OCI-LY7 (cell line): ENCODE results near the gene ZNF708. TPM values are rescaled to one million over a fixed set of nuclear protein-coding genes. Genes with fewer than 3 reads are reported as not detected.

ENCODE experiments used
- BruUV-seq: library from RNA; stranded (reverse); fragments of 400-500 nt; replicated peaks from 2 replicates; lab custom pipeline; 2021; lab: Mats Ljungman, UMichigan
- CTCF ChIA-PET: fragments of 300-600 bp; sonication (Branson Sonifier 250); formaldehyde crosslinking; loops from one replicate; lab custom pipeline; 2022; ENCODE audit warnings: antibody characterized with exemption; ENCODE audit not compliant: unreplicated experiment; lab: Charles Lee
- POLR2A ChIA-PET: fragments of 300-600 bp; sonication (Branson Sonifier 250); formaldehyde crosslinking; loops from one replicate; lab custom pipeline; 2022; ENCODE audit warnings: antibody characterized with exemption; lab: Charles Lee
- DNase-seq: peaks from one replicate; pipeline ENCODE4 v3.0.0-alpha.2; 2015; ENCODE audit warnings: low spot score
- H2AFZ ChIP-seq: fragments of 200-600 bp; sonication (generic), shearing (Covaris generic); 2 replicates; pipeline ENCODE4 v1.6.1; 2014; ENCODE audit warnings: mild to moderate bottlenecking, antibody characterized with exemption, low read length, moderate library complexity
- H3K27ac ChIP-seq: fragments of 200-600 bp; sonication (generic); 2 replicates; pipeline ENCODE4 v1.5.1; 2014; ENCODE audit warnings: mixed run types, low read depth, mild to moderate bottlenecking, moderate library complexity, low read length, inconsistent platforms; ENCODE audit not compliant: poor library complexity, severe bottlenecking
- H3K36me3 ChIP-seq: fragments of 200-600 bp; sonication (generic); 2 replicates; pipeline ENCODE4 v1.6.1; 2014; ENCODE audit warnings: mild to moderate bottlenecking, antibody characterized with exemption, low read length, moderate library complexity, mixed read lengths; ENCODE audit not compliant: insufficient read depth
- H3K4me1 ChIP-seq: fragments of 200-600 bp; sonication (generic); 2 replicates; pipeline ENCODE4 v1.5.1; 2014; ENCODE audit warnings: mild to moderate bottlenecking, low read length; ENCODE audit not compliant: insufficient read depth, poor library complexity, severe bottlenecking
- H3K4me2 ChIP-seq: fragments of 200-600 bp; sonication (generic); 2 replicates; pipeline ENCODE4 v1.6.1; 2014; ENCODE audit warnings: mild to moderate bottlenecking, low read length
- H3K4me3 ChIP-seq: fragments of 200-600 bp; sonication (generic); 2 replicates; pipeline ENCODE4 v1.5.1; 2014; ENCODE audit warnings: mild to moderate bottlenecking, low read depth, low read length; ENCODE audit not compliant: poor library complexity, severe bottlenecking
- H3K79me2 ChIP-seq: fragments of 200-600 bp; sonication (generic); 2 replicates; pipeline ENCODE4 v1.6.1; 2016; ENCODE audit warnings: low read depth, mild to moderate bottlenecking, low read length, moderate library complexity, mixed read lengths; ENCODE audit not compliant: insufficient read depth
- H3K9me2 ChIP-seq: fragments of 200-600 bp; sonication (generic); 2 replicates; pipeline ENCODE4 v1.6.1; 2016; ENCODE audit warnings: mild to moderate bottlenecking, low read length, mixed read lengths; ENCODE audit not compliant: insufficient read depth
- H3K9me3 ChIP-seq: fragments of 200-600 bp; sonication (generic); 2 replicates; pipeline ENCODE4 v1.6.1; 2014; ENCODE audit warnings: mild to moderate bottlenecking, mixed run types, low read length, mixed read lengths
- H4K20me1 ChIP-seq: fragments of 200-600 bp; sonication (generic); 2 replicates; pipeline ENCODE4 v1.6.1; 2014; ENCODE audit warnings: mild to moderate bottlenecking, antibody characterized with exemption, low read length, moderate library complexity, mixed read lengths; ENCODE audit not compliant: insufficient read depth
- EZH2phosphoT487 ChIP-seq: fragments of 200-600 bp; sonication (generic); IDR thresholded peaks from 2 replicates; pipeline ENCODE4 v1.6.1; 2018; ENCODE audit warnings: low read depth, borderline replicate concordance, mild to moderate bottlenecking, mixed run types, antibody characterized with exemption, low read length, moderate library complexity, mixed read lengths
- intact Hi-C: fragments of 100-400 bp; cut with micrococcal nuclease; formaldehyde crosslinking; loops from one replicate; pipeline ENCODE4 v1.10.0; 2022; ENCODE audit not compliant: unreplicated experiment
- total RNA-seq, 2 experiments: library from RNA; depleted of rRNA in 1 of 2; stranded (reverse); fragments of >200 nt in 1 of 2; shearing (Covaris generic) in 1 of 2; gene quantifications; 2 replicates each; pipeline ENCODE4 v1.2.3, GENCODE V29; 2014 to 2022
- TF ChIP-seq, protein P1 (sequence below): fragments of 200-600 bp; sonication (generic); conservative IDR thresholded peaks from 2 replicates; pipeline ENCODE4 v1.5.1; 2014; ENCODE audit warnings: mild to moderate bottlenecking, antibody characterized with exemption, low read length, moderate library complexity, mixed read lengths

The ZNF708 gene
- total RNA-seq, 2 experiments from 2014 or later: 19.3 to 26.5 TPM

DNA sequence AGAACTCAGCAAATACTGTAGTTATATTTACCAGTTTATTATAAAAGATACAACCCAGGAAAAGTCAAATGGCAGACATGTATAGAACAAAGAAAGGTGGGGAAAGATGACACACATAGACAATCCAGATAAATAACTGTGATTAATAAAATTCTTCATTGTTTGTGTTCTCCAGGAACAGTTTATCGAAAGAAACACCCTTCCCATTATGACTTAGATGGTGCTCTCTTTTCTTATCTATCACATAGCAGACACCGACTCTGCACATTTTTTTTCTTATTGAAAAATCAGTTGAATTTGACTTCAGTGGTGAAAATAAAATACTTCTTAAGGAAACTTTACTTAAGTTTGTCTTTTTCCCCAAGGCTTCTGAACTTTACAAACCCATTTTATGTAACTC is 6.2 kb downstream of the ZNF708 start:
- TF ChIP-seq, protein P1, sequence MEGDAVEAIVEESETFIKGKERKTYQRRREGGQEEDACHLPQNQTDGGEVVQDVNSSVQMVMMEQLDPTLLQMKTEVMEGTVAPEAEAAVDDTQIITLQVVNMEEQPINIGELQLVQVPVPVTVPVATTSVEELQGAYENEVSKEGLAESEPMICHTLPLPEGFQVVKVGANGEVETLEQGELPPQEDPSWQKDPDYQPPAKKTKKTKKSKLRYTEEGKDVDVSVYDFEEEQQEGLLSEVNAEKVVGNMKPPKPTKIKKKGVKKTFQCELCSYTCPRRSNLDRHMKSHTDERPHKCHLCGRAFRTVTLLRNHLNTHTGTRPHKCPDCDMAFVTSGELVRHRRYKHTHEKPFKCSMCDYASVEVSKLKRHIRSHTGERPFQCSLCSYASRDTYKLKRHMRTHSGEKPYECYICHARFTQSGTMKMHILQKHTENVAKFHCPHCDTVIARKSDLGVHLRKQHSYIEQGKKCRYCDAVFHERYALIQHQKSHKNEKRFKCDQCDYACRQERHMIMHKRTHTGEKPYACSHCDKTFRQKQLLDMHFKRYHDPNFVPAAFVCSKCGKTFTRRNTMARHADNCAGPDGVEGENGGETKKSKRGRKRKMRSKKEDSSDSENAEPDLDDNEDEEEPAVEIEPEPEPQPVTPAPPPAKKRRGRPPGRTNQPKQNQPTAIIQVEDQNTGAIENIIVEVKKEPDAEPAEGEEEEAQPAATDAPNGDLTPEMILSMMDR: no peak
- no peak for TF ChIP-seq EZH2phosphoT487

DNA sequence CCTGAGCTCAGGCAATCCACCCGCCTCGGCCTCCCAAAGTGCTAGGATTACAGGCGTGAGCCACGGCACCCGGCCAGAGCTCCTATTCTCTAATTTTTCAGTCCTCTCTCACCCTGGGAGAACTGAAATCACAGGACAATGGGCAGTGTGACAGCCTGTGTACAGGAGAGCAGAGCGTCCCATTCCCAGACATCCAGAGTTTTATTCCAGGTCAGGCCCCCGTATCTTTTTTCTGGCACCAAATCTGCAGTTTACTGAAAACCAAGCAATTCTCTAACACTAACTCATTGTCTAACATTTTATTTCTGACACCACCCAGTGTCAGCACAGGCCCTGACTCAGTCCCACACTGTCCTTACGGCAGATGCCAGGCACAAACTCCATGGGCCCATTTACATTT is 6.7 kb downstream of the ZNF708 start:
- intact Hi-C loops: loop anchor here (10.0 kb wide), 1 partner anchor 548 kb away; the partner anchor contains the start of gene ZNF66
- ChIA-PET CTCF (interaction anchor here (0.6 kb wide), 1 partner anchor 754 kb away, joined by 3 read pairs; no protein-coding TSS in a partner anchor), POLR2A (interaction anchor here (0.6 to 0.9 kb wide), 3 partner anchors 9 to 85 kb away, joined by 3 to 5 read pairs (median 3); no protein-coding TSS in a partner anchor)
- Histone ChIP-seq H3K9me2 (no peaks in the 10 kb centered on the region), H3K79me2 (peaks cover 85% of the 10 kb centered on the region), H2AFZ (no peak overlapping the region), H3K4me2 (no peak overlapping the region), H3K4me3 (no peak overlapping the region), H3K36me3 (peaks cover 79% of the 10 kb centered on the region), H3K4me1 (peaks cover under 1% of the 10 kb centered on the region), H3K9me3 (peaks cover 29% of the 10 kb centered on the region; the same call in 1 of the 2 replicates), H3K27ac (no peak overlapping the region), H4K20me1 (no peaks in the 10 kb centered on the region)
- BruUV-seq: no TSS peak
- TF ChIP-seq EZH2phosphoT487: no peak
- TF ChIP-seq, protein P1: no peak
- no peak for DNase-seq

More for the DNA sequence above, 6.2 kb downstream of the ZNF708 start:
- Histone ChIP-seq H3K4me1 (peaks cover 6% of the 10 kb centered on the region), H3K4me3 (no peak overlapping the region), H3K27ac (no peak overlapping the region), H3K9me3 (peaks cover 29% of the 10 kb centered on the region; the same call in 1 of the 2 replicates), H3K36me3 (peaks cover 75% of the 10 kb centered on the region), H4K20me1 (no peaks in the 10 kb centered on the region), H3K9me2 (no peaks in the 10 kb centered on the region), H3K4me2 (no peak overlapping the region), H2AFZ (no peak overlapping the region), H3K79me2 (peaks cover 85% of the 10 kb centered on the region)
- intact Hi-C loops: loop anchor here (10.0 kb wide), 1 partner anchor 548 kb away; the partner anchor contains the start of gene ZNF66
- ChIA-PET POLR2A (interaction anchor here (0.6 to 0.9 kb wide), 2 partner anchors 15 to 85 kb away, joined by 3 read pairs; no protein-coding TSS in a partner anchor), CTCF (interaction anchor here (0.6 kb wide), 1 partner anchor 754 kb away, joined by 3 read pairs; no protein-coding TSS in a partner anchor)
- BruUV-seq: no TSS peak
- no peak for DNase-seq

DNA sequence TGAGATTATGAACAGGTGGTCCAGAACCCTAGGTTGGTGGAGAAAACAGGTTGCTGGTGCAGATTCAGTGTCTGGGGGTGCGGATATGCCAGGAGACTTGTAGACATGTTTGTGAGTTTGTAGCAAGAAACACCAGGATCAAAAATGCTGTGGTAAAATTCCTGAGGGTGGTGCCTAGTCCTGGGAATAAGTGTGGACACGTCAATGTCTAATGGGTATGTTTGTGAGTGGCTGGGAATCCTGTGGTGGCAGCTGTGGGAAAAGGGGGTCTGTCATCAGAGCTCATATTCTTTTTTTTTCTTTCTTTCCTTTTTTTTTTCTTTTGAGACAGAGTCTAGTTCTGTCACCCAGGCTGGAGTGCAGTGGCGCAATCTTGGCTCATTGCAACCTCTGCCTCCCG is 7.2 kb downstream of the ZNF708 start:
- BruUV-seq: no TSS peak
- Histone ChIP-seq H2AFZ (no peak overlapping the region), H3K9me3 (peaks cover 29% of the 10 kb centered on the region; the same call in 1 of the 2 replicates), H3K79me2 (peaks cover 84% of the 10 kb centered on the region), H3K27ac (no peak overlapping the region), H3K9me2 (no peaks in the 10 kb centered on the region), H3K4me1 (no peaks in the 10 kb centered on the region), H3K4me2 (no peak overlapping the region), H3K36me3 (peaks cover 83% of the 10 kb centered on the region), H3K4me3 (no peak overlapping the region), H4K20me1 (no peaks in the 10 kb centered on the region)
- no peak for DNase-seq
- ChIA-PET CTCF (no interaction called here), POLR2A (interaction anchor here (0.6 to 0.8 kb wide), 2 partner anchors 9 to 37 kb away, joined by 3 to 5 read pairs; partner anchors contain the start of gene ZNF738)
- no peak for TF ChIP-seq EZH2phosphoT487
- TF ChIP-seq, protein P1: no peak
- intact Hi-C loops: loop anchor here (10.0 kb wide), 1 partner anchor 547 kb away; the partner anchor contains the start of gene ZNF66
